ENCODE data around the gene TMSB15C. TPM values are rescaled to one million over a fixed set of nuclear protein-coding genes. Genes with fewer than 3 reads are reported as not detected.

Gene TMSB15C
- total RNA-seq, 1 experiment from 2014 or later: not detected

DNA sequence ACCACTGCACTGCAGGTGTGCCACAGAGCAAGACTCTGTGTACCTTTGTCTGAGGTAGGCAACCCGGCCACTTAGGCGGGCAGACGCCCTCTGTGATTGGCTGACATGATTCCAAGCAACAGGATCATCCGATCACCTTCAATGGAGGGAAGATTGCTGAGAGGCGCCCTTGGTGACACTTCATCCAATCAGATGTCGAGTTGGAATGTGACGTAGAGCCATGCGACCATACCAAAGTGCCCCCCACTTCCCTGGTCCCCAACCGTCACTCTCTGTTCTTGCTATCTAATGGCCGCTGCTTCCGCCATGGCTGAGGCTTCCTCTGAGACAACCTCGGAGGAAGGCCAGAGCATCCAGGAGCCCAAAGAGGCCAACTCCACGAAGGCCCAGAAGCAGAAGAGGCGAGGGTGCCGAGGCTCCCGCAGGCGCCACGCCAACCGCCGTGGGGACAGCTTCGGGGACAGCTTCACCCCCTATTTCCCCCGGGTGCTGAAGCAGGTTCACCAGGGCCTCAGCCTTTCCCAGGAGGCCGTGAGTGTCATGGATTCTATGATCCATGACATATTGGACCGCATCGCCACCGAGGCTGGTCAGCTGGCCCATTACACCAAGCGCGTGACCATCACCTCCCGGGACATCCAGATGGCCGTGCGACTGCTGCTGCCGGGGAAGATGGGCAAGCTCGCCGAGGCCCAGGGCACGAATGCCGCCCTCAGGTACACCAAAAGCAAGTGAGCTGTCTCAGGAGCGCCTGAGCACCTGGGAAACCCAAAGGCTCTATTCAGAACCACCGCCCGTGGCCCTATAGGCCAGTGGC, 36.1 kb downstream of the TMSB15C start, which contains the start of gene H2BW2:
H2BW2 (plus strand) TSS at position 268 of the 817 bp plus-strand sequence; CDS start at position 307, 39 bp downstream.
- ATAC-seq (no peak), DNase-seq (ENCODE audit: low read depth, low spot score) (no peak)
- Histone ChIP-seq H3K27ac (ENCODE audit: low read depth, low read length) (no peak within 1 kb of the TSS), H4K20me1 (ENCODE audit: insufficient read depth) (no peaks in the 10 kb centered on the region), H3K9ac (ENCODE audit: low read length) (no peak within 1 kb of the TSS), H3K9me3 (ENCODE audit: control insufficient read depth in 1 of 2, insufficient read depth in 1 of 2, low read depth in 1 of 2, low read length in 2 of 2) (no peaks in the 10 kb centered on the region), H3K36me3 (ENCODE audit: control insufficient read depth in 1 of 2, insufficient read depth in 2 of 2, low read length in 2 of 2) (no peaks in the 10 kb centered on the region), H3K27me3 (ENCODE audit: insufficient read depth, low read length) (peaks cover 16% of the 10 kb centered on the region), H3K4me3 (replicated peaks in 1 of 2; ENCODE audit: low read depth in 1 of 2, low read length in 2 of 2) (no peak within 1 kb of the TSS), H3K4me1 (ENCODE audit: control insufficient read depth in 1 of 2, insufficient read depth in 2 of 2, low read length in 2 of 2) (no peaks in the 10 kb centered on the region), H3K9me2 (ENCODE audit: insufficient read depth) (no peaks in the 10 kb centered on the region), H3K4me2 (ENCODE audit: low read length) (no peak within 1 kb of the TSS), H3K79me2 (ENCODE audit: insufficient read depth, low read length) (no peaks in the 10 kb centered on the region), H2AFZ (ENCODE audit: low read depth, low read length, poor library complexity, severe bottlenecking) (no peak within 1 kb of the TSS)
- RAD21 ChIA-PET (ENCODE audit: low non-redundant PET in 1 of 2, low total read pairs in 2 of 2, uncharacterized antibody in 2 of 2, unreplicated experiment in 2 of 2): no interaction called here
- no TSS peak for BruUV-seq (replicated peaks)
- TF ChIP-seq SIN3A (IDR thresholded peaks at IDR 0.05; ENCODE audit: low read depth) (no peak), ZNF274 (IDR thresholded peaks at IDR 0.05; ENCODE audit: low read depth, low read length) (no peak), TCF7L2 (IDR thresholded peaks at IDR 0.05; ENCODE audit: borderline replicate concordance, extremely low read depth, insufficient read depth, insufficient read length) (no peak), YY1 (IDR thresholded peaks at IDR 0.05; ENCODE audit: extremely low read depth, insufficient replicate concordance, low read depth, low read length) (no peak), EZH2phosphoT487 (IDR thresholded peaks at IDR 0.05; ENCODE audit: borderline replicate concordance) (no peak), REST (IDR thresholded peaks at IDR 0.05; ENCODE audit: low read depth) (no peak)
- TF ChIP-seq, protein P1, sequence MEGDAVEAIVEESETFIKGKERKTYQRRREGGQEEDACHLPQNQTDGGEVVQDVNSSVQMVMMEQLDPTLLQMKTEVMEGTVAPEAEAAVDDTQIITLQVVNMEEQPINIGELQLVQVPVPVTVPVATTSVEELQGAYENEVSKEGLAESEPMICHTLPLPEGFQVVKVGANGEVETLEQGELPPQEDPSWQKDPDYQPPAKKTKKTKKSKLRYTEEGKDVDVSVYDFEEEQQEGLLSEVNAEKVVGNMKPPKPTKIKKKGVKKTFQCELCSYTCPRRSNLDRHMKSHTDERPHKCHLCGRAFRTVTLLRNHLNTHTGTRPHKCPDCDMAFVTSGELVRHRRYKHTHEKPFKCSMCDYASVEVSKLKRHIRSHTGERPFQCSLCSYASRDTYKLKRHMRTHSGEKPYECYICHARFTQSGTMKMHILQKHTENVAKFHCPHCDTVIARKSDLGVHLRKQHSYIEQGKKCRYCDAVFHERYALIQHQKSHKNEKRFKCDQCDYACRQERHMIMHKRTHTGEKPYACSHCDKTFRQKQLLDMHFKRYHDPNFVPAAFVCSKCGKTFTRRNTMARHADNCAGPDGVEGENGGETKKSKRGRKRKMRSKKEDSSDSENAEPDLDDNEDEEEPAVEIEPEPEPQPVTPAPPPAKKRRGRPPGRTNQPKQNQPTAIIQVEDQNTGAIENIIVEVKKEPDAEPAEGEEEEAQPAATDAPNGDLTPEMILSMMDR (IDR thresholded peaks at IDR 0.05 in 2 of 3, conservative IDR thresholded peaks at IDR 0.05 in 1 of 3; ENCODE audit: borderline replicate concordance in 1 of 3, insufficient read depth in 1 of 3, low read depth in 2 of 3, low read length in 2 of 3): no peak
- CTCF ChIA-PET: no interaction called here
- POLR2A ChIA-PET: no interaction called here
- intact Hi-C loops (cut with micrococcal nuclease): no loop called here

Other genes with a start within 250 kb of the TMSB15C start
- gene RAB9B, start 244.0 kb downstream of the TMSB15C start, total RNA-seq (2021; ENCODE audit: unreplicated experiment): 0.05 TPM
- 0.39 TPM for gene TMSB15B, start 113.6 kb downstream of the TMSB15C start, total RNA-seq (2021; ENCODE audit: unreplicated experiment)
- gene H2BW1, start 62.5 kb downstream of the TMSB15C start, total RNA-seq (2021; ENCODE audit: unreplicated experiment): not detected
- gene H2BW2, start 36.3 kb downstream of the TMSB15C start, total RNA-seq (2021; ENCODE audit: unreplicated experiment): not detected
- not detected for gene ZCCHC18, start 36.3 kb upstream of the TMSB15C start, total RNA-seq (2021; ENCODE audit: unreplicated experiment)
- gene SLC25A53, start 80.8 kb upstream of the TMSB15C start, total RNA-seq (2021; ENCODE audit: unreplicated experiment): 3.4 TPM
- 21.1 TPM for gene FAM199X, start 90.2 kb upstream of the TMSB15C start, total RNA-seq (2021; ENCODE audit: unreplicated experiment)
- gene ESX1, start 178.7 kb upstream of the TMSB15C start, total RNA-seq (2021; ENCODE audit: unreplicated experiment): not detected

All from HCT116 (cell line).